IgD-negative memory B cell (primary cell): ENCODE measurements around the gene GRM4. TPM values are rescaled to one million over a fixed set of nuclear protein-coding genes. Genes with fewer than 3 reads are reported as not detected.

Experiments used
- H3K27ac Mint-ChIP-seq, 3 donors: one replicate each; pipeline ENCODE4 v1.8.0; 2020 to 2022; ENCODE audit warnings: mild to moderate bottlenecking in 3 of 3, mixed read lengths in 3 of 3, moderate library complexity in 1 of 3
- H3K27me3 Mint-ChIP-seq: one replicate; pipeline ENCODE4 v1.8.0; 2021; ENCODE audit warnings: mixed read lengths
- H3K36me3 Mint-ChIP-seq: one replicate; pipeline ENCODE4 v1.8.0; 2020; ENCODE audit warnings: mild to moderate bottlenecking, mixed read lengths
- H3K4me1 Mint-ChIP-seq, 3 donors: one replicate each; pipeline ENCODE4 v1.8.0; 2020 to 2022; ENCODE audit warnings: mixed read lengths in 3 of 3, mild to moderate bottlenecking in 1 of 3
- H3K4me3 Mint-ChIP-seq, 4 donors: one replicate each; pipeline ENCODE4 v1.8.0; 2020 to 2022; ENCODE audit warnings: mild to moderate bottlenecking in 4 of 4, mixed read lengths in 4 of 4, moderate library complexity in 3 of 4
- H3K9me3 Mint-ChIP-seq, 3 donors: one replicate each; pipeline ENCODE4 v1.8.0; 2020 to 2021; ENCODE audit warnings: mixed read lengths in 3 of 3, mild to moderate bottlenecking in 1 of 3
- polyA plus RNA-seq: library from polyadenylated mRNA; unstranded; fragments of 300-500 nt; fragmentation: Illumina TruSeq; gene quantifications from one replicate; pipeline ENCODE4 v1.2.3, GENCODE V29; 2021

The GRM4 gene
- polyA plus RNA-seq, 1 donor from 2014 or later = not detected

DNA sequence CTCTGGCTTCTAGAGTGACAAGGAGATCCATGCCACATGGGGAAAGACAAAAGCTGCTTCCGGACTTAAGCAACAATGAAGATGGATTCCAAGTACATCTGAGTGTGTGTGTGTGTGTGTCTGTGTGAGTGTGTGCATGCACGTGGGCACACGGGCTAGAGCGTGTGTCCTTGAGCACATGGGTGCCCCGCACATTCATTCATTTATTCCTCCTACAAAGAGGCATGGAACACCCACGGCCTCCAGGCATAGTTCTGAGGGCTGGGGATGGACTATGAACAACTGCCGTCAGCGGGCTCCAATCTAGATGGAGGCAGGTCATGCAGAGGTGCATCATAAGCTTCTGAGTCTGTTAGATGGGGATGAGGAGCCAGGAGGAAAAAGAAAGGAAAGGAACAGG is 49.1 kb downstream of the GRM4 start:
- Mint-ChIP-seq H3K27ac (no peak overlapping the region), H3K4me1 (peaks cover 0 to 3% (median 0%) of the 10 kb centered on the region in 3 donors), H3K9me3 (peaks cover 0 to 5% (median 2%) of the 10 kb centered on the region in 3 donors), H3K4me3 (no peak overlapping the region), H3K27me3 (peaks cover 36% of the 10 kb centered on the region), H3K36me3 (no peaks in the 10 kb centered on the region)

DNA sequence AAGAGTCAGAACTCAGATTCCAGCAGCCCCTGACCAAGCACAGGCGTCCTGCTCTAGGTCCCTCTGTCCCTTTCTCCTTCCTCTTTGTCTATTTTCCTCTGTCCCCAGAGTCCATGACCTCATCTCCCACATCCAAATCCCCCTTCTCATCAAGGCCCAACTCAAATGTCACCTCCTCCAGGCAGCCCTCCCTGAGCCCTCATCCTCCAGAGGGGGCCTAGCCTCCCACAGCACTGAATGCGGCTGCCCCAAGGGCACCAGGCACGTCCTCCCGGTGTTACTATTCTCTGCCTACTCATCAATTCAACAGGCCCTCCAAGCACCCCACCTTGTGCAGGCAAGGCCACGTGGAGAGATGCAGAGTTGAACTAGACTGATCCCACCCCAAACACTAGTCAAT is 49.7 kb downstream of the GRM4 start:
- Mint-ChIP-seq H3K4me1 (peaks cover 0 to 3% (median 0%) of the 10 kb centered on the region in 3 donors), H3K27me3 (peaks cover 36% of the 10 kb centered on the region), H3K27ac (no peak overlapping the region)

DNA sequence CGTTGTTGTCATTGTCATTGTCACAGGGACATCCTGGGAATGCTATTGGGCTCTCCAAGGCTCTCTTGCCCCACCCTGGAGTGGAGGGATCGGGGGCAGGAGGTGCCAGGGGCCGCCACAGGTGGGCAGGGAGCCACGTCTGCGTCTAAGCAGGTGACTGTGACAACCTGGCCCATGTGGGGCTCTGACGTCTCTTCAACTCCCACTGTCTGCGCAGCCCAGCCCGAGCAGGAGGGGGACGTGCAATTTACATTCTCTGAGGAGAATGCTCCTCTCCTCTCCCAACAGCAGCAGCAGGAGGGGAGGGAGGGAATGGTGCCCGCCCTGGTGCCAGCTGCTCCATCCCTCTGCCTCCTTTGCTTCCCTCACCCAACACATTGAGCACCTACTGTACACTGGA is 50.1 kb downstream of the GRM4 start:
- H3K4me3 Mint-ChIP-seq = no peak overlapping the region
- H3K9me3 Mint-ChIP-seq = peaks cover 0 to 5% (median 2%) of the 10 kb centered on the region in 3 donors
- H3K36me3 Mint-ChIP-seq = no peaks in the 10 kb centered on the region
- H3K27ac Mint-ChIP-seq = no peak overlapping the region
- peaks cover 36% of the 10 kb centered on the region for H3K27me3 Mint-ChIP-seq
- H3K4me1 Mint-ChIP-seq = peaks cover 0 to 3% (median 0%) of the 10 kb centered on the region in 3 donors

More for the DNA sequence above, 49.7 kb downstream of the GRM4 start:
- H3K36me3 Mint-ChIP-seq = no peaks in the 10 kb centered on the region
- H3K4me3 Mint-ChIP-seq = no peak overlapping the region
- H3K9me3 Mint-ChIP-seq = peaks cover 0 to 5% (median 2%) of the 10 kb centered on the region in 3 donors

DNA sequence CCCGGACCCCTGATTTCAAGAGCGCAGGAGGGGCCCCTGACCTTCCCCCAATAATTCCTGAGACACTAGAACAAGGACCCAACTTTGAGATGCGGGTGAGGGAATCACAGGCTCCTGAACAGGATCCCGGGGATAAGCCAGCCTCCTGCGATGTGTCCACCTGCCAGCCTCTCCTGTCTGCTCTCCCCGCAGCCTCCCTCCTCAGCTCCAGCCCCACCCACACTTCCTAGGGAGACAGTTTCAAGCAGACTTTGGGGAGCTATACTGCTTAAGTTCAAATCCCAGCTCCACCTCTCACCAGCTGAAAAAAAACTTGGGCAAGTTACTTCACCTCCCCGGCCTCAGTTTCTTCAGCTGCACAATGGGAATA is 50.8 kb downstream of the GRM4 start:
- H3K9me3 Mint-ChIP-seq = peaks cover 0 to 5% (median 2%) of the 10 kb centered on the region in 3 donors
- no peak overlapping the region for H3K27ac Mint-ChIP-seq
- H3K36me3 Mint-ChIP-seq = no peaks in the 10 kb centered on the region
- peaks cover 0 to 3% (median 0%) of the 10 kb centered on the region in 3 donors for H3K4me1 Mint-ChIP-seq
- no peak overlapping the region for H3K4me3 Mint-ChIP-seq
- H3K27me3 Mint-ChIP-seq = peaks cover 34% of the 10 kb centered on the region

DNA sequence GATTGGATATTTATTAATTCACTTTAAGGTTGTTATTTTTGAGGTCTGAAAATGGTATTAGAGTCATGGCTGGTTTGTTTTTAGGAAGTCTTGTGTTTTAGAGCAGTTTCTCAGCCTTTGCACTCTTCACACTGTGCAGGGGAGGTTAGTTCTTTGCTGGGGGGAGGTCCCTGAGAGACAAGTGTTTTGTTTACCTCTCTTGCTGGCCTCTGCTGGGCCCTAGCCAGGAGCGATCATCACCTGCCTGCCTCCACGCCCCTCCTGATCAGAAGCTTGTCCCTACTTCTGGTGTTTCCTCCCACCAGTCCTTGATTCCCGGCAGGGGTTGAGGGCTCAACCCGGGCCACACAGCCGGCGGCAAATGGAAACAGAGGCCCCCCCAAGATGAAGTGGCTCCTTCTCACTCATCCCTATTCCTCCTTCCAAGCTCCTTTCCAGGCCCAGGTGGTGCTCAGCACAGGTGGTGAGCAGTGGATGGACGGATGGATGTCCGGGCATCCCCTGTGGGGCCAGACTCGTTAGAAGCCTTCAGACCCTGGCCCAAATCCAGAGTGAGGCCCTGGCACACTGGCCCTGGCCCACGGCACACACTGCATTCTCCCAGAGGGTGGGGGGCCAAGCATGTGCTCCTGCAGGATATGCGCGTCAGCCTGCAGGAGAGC is 51.3 kb downstream of the GRM4 start:
- Mint-ChIP-seq H3K4me1 (peaks cover 0 to 3% (median 0%) of the 10 kb centered on the region in 3 donors), H3K27ac (no peak overlapping the region), H3K9me3 (peaks cover 0 to 5% (median 2%) of the 10 kb centered on the region in 3 donors), H3K27me3 (peaks cover 32% of the 10 kb centered on the region), H3K36me3 (no peaks in the 10 kb centered on the region), H3K4me3 (no peak overlapping the region)

DNA sequence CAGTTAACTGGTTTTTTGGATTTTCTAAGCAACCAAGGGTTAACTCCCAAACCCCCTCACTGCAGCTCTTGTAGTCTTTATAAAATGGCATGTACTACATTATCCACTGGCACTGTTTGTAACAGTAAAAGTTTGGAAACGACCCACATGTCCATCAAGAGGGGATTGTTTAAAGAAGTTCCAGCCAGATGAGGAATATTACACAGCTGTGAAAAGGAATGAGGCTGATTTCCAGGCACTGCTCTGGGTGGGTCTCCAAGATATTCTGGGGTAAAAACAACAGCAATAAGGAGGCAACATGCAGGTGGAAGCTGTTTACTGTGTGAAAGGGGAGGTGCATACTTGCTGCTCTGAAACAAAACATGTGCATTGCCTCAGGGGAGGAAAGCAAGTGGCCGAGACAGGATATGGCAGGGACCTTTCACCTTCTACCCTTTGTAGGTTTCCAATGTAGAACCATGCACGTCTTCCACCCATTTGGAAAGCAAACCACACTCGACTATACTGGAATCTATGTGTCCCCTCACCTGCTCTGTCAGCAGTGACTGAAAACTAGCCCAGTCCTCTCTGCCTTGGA is 51.9 kb downstream of the GRM4 start:
- Mint-ChIP-seq H3K9me3 (peaks cover 0 to 5% (median 2%) of the 10 kb centered on the region in 3 donors), H3K27ac (no peak overlapping the region), H3K4me1 (peaks cover 0 to 3% (median 0%) of the 10 kb centered on the region in 3 donors), H3K4me3 (no peak overlapping the region), H3K27me3 (peaks cover 32% of the 10 kb centered on the region), H3K36me3 (no peaks in the 10 kb centered on the region)

DNA sequence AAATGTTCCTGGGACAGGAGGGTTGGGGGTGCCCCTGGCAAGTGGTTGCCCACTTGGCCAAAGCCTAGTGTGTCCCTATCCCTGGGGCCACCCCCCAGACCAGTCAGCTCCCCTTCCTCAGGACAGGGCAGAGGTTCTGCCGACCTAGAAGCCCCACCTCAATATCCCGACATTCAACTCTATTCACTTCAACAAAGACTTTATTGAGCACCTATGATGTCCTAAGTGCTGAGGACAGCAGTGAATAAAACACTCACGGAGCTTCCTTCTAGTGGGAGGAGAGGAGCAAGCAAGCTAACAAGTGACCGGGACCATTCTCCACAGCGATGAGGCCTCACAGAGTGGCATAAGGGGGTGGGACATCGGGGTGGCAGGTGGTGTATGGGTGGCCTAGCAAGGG is 52.7 kb downstream of the GRM4 start:
- H3K9me3 Mint-ChIP-seq = peaks cover 0 to 5% (median 2%) of the 10 kb centered on the region in 3 donors
- peaks cover 32% of the 10 kb centered on the region for H3K27me3 Mint-ChIP-seq
- no peak overlapping the region for H3K4me3 Mint-ChIP-seq
- no peaks in the 10 kb centered on the region for H3K36me3 Mint-ChIP-seq
- no peak overlapping the region for H3K27ac Mint-ChIP-seq
- peaks cover 0 to 3% (median 0%) of the 10 kb centered on the region in 3 donors for H3K4me1 Mint-ChIP-seq

DNA sequence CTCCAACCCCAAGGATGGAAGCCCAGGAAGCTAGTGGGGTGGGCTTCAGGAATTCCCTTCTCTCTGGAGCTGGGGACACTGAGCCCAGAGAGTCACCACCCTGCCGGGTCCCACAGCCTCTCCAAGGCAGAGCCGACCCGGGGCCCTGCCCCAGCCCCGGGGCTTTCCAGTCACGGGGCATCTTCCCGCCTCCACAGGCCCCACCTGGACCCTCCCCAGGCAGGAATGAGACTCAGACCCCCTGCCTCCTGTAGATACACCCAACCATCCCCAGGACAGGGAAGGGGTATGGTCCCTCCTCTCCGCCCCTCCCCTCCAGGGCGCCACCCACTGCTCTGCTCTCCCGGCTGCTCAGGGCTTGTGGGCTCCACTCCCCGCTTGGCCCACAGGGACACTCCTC is 53.3 kb downstream of the GRM4 start:
- peaks cover 0 to 3% (median 0%) of the 10 kb centered on the region in 3 donors for H3K4me1 Mint-ChIP-seq
- no peak overlapping the region for H3K4me3 Mint-ChIP-seq
- peaks cover 0 to 5% (median 2%) of the 10 kb centered on the region in 3 donors for H3K9me3 Mint-ChIP-seq
- no peak overlapping the region for H3K27ac Mint-ChIP-seq
- H3K27me3 Mint-ChIP-seq = peaks cover 28% of the 10 kb centered on the region
- no peaks in the 10 kb centered on the region for H3K36me3 Mint-ChIP-seq

DNA sequence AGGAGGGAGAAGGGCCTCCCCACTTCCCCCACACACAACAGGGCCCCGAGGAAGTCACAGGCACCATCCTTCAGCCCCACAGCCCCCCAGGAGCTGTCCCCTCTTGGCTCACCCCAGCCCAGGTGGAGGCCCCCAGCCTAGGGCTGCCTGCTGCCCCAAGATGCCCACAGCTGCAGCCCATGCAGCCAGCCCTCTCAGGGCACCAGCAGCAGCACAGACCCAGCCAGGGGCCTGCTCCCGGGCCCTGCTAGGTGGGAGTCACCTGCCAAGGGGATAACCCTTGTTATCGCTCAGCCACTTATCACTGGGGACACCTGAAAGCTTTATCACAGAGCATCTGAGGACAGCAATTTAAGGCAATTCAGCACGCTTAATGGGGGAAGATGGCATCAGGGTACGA is 55.0 kb downstream of the GRM4 start:
- H3K9me3 Mint-ChIP-seq = peaks cover 0 to 5% (median 2%) of the 10 kb centered on the region in 3 donors
- no peak overlapping the region for H3K27ac Mint-ChIP-seq
- H3K4me3 Mint-ChIP-seq = no peak overlapping the region
- H3K36me3 Mint-ChIP-seq = no peaks in the 10 kb centered on the region
- peaks cover 0 to 2% (median 0%) of the 10 kb centered on the region in 3 donors for H3K4me1 Mint-ChIP-seq
- H3K27me3 Mint-ChIP-seq = peaks cover 17% of the 10 kb centered on the region

DNA sequence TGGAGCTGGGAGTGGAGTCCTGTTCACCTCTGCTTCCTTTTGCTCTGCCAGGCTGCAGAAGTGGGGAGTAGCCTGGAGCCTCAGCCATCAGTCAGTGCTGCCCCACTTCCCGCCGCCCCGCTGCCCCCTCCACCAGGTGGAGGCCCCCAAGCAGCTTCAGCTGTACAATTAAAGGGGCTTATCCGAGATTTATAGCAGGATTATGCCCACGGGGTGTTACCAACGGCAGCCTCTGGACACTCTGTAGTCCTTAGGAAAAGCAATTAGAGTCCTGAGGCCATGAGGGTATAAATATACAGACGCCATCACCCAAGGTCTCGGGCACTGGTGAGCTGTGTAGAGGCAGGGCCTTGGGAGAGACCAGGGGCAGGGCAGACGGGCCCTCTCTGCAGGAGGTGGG is 55.4 kb downstream of the GRM4 start:
- Mint-ChIP-seq H3K4me1 (peaks cover 0 to 2% (median 0%) of the 10 kb centered on the region in 3 donors), H3K27me3 (peaks cover 17% of the 10 kb centered on the region), H3K36me3 (no peaks in the 10 kb centered on the region), H3K9me3 (peaks cover 0 to 5% (median 2%) of the 10 kb centered on the region in 3 donors), H3K4me3 (no peak overlapping the region), H3K27ac (no peak overlapping the region)

DNA sequence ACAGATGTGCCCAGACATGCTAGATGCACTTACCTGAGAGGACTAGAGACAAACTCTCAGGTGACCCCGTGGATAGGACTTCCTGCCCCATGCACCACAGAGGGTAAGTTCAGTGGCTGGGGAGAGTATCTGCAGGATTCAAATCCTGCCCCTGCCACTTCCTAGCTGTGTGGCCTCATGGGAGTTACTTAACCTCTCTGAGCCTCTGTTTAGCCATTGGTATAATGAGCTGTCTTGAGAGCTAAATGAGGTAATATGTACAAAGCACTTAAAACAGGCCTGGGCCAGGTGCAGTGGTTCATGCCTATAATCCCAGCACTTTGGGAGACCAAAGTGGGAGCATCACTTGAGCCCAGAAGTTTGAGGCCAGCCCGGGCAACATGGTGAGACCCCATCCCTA is 59.3 kb downstream of the GRM4 start:
- no peak overlapping the region for H3K4me3 Mint-ChIP-seq

DNA sequence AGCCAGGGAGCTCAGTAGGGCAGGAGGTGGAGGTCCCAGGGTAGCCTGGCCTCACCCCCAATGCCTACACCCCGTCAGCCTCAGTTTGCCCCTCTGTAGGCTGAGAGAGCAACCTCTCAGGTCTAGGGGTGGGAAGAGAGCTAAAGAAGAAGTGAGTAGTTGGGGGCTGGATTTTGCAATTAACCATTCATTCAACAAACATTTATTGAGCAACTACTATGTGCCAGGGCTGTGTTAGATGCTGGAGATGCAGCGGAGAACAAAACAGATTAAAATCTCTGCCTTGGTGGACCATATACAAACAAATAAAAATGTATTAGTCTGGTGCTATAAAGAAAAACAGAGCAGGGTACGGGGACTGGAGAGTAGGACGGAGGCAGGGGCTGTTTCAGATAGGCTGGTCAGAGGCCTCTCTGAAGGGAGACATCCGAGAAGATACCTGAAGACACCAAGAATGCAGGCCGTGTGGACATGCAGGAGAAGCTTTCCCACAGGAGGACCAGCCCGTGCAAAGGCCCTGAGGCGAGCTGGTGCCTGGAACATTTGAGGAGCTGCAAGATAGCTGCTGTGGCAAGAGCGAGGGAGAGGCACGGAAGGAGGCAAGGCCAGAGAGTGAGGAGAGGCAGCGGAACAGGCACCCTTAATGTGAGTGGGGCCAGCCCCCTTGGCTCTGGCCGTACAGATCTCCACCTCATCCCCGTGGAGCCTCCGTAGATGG is 60.3 kb downstream of the GRM4 start:
- no peaks in the 10 kb centered on the region for H3K9me3 Mint-ChIP-seq
- H3K36me3 Mint-ChIP-seq = no peaks in the 10 kb centered on the region
- H3K4me1 Mint-ChIP-seq = no peaks in the 10 kb centered on the region
- peaks cover 6% of the 10 kb centered on the region for H3K27me3 Mint-ChIP-seq
- H3K4me3 Mint-ChIP-seq = no peak overlapping the region
- no peak overlapping the region for H3K27ac Mint-ChIP-seq

More for the DNA sequence above, 59.3 kb downstream of the GRM4 start:
- H3K36me3 Mint-ChIP-seq = no peaks in the 10 kb centered on the region
- no peak overlapping the region for H3K27ac Mint-ChIP-seq
- H3K27me3 Mint-ChIP-seq = peaks cover 4% of the 10 kb centered on the region
- no peaks in the 10 kb centered on the region for H3K9me3 Mint-ChIP-seq
- no peaks in the 10 kb centered on the region for H3K4me1 Mint-ChIP-seq

DNA sequence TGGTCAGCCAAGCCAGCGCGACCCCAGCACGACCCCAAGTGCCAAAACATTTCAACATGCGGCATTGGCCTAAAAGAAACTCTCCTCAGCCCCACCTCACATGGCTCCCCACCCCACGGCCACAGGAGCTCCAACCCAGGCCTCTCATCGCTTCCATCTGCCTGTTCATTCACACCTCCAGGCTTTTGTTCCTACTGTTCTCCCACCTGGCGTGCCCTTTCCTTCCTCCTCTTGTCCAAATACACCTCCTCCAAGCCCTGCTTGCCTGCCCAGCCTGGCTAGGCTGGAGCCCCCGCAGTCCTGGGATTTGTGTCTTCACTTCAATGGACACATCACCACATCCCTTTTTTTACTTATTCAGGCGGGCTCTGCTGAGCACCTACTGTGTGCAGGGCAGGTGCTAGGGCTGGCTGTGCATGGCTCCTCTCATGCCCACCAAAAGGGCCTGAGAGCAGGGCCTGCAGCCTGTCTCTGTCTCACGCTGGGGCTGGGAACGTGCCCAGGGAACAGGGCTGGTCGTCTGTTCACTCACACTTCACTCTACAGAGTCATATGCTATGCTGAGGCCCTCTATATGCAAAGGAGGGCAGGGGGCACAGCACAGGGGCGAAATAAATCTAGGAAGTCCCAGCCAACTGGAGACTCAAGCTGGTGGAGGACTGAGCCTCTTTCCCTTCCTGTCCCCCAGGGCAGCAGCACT is 61.1 kb downstream of the GRM4 start:
- peaks cover 4% of the 10 kb centered on the region for H3K27me3 Mint-ChIP-seq
- H3K4me3 Mint-ChIP-seq = peak overlapping the region in 1 of 4 donors; percentile 17
- no peaks in the 10 kb centered on the region for H3K36me3 Mint-ChIP-seq
- H3K4me1 Mint-ChIP-seq = no peaks in the 10 kb centered on the region
- no peaks in the 10 kb centered on the region for H3K9me3 Mint-ChIP-seq
- H3K27ac Mint-ChIP-seq = no peak overlapping the region

DNA sequence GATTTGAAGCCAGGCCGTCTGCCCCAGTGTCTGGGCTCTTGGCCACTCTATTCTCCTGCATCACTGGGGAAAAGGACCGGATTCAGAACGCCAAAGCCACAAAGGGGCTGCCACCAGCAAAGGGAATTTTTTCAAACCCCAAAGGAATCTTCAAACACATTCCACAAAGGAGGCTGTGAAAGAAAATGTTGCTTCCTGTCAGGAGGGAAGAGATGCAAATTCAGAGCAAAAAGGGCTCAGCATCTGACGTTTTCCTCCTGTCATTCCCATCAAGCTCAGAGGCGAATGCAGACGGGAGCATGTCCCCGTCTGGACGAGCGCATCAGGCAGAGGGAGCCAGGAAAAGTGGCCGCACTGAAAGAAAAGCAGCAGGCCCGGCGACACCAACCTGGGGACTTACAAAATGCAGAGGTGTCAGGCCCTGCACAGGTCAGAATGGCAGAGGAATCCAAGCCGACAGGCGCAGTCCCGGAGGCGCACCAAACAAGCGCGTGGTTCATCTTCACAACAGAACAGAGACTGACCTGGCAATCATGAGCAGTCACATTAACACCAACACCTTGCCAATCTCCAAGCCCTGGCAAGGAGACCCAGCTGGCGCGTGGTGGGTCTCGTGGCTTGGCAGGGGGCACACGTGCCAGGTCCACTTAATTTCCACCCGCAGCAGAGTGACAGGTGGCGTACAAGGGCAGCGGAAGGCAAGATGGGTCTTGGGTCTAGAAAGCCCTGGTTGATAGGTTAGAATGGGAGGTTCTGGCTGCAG is 62.8 kb downstream of the GRM4 start:
- peak overlapping the region in 1 of 3 donors; percentile 69 for H3K27ac Mint-ChIP-seq
- no peaks in the 10 kb centered on the region for H3K4me1 Mint-ChIP-seq
- H3K4me3 Mint-ChIP-seq = no peak overlapping the region
- H3K36me3 Mint-ChIP-seq = no peaks in the 10 kb centered on the region
- H3K27me3 Mint-ChIP-seq = peaks cover 9% of the 10 kb centered on the region
- H3K9me3 Mint-ChIP-seq = peaks cover 0 to 3% (median 0%) of the 10 kb centered on the region in 3 donors
